ENCODE results near the gene TMEM232. TPM values are rescaled to one million over a fixed set of nuclear protein-coding genes. Genes with fewer than 3 reads are reported as not detected.

TMEM232 gene
- total and polyA plus RNA-seq, 12 donors: 0.26 to 4.4 (median 3.2) TPM

DNA sequence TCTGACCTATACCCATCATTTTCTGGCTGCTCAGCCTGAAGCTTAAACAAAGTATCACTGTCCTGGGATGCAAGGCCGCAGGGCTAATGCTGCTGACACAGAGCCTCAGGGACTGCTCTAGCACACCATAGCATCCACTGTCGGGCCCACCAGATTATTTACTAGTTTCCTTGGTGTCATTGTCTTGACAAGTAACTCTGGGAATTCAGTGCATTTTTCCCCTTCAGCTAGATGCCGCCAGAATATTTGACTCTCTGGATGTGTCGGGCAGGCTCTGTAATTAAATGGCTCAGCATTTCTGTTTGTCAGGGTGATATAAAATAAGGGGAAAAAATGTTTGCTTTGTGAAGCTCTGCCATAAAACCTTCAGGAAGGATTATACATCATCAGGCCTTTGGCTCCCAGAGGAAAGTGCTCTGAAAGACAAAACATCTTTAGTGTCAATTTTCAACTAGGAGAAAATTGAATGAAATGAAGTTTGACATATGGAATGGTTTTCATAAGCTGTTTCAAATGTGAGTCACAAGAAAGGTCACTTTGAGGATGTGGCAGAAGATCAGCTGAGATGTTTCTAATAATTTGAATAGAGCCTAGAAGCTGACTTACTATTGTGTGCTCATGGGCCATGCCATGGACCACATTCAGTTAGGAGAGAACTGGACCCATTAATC is 350.1 kb downstream of the TMEM232 start:
- no peak for DNase-seq
- WGBS, 2 donors: 88 to 89% methylated on average over 4 of the region's 4 CpGs
- TF ChIP-seq, protein P1, sequence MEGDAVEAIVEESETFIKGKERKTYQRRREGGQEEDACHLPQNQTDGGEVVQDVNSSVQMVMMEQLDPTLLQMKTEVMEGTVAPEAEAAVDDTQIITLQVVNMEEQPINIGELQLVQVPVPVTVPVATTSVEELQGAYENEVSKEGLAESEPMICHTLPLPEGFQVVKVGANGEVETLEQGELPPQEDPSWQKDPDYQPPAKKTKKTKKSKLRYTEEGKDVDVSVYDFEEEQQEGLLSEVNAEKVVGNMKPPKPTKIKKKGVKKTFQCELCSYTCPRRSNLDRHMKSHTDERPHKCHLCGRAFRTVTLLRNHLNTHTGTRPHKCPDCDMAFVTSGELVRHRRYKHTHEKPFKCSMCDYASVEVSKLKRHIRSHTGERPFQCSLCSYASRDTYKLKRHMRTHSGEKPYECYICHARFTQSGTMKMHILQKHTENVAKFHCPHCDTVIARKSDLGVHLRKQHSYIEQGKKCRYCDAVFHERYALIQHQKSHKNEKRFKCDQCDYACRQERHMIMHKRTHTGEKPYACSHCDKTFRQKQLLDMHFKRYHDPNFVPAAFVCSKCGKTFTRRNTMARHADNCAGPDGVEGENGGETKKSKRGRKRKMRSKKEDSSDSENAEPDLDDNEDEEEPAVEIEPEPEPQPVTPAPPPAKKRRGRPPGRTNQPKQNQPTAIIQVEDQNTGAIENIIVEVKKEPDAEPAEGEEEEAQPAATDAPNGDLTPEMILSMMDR (IDR thresholded peaks at IDR 0.05): no peak

DNA sequence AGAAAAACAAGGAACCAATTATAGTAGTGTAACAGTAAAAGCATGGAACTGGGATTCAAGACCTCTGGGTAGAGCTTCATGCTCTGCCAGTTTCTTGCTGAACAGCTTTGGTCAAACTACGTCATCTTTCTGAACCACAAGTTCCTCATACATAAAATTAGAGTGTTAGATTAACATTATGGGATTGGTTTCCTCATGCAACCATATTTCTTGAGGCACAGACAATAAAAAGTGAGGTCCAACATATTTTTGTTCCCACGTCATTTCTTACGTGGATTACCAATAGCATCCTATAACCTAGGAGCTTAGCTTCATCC is 354.8 kb downstream of the TMEM232 start:
- Histone ChIP-seq H3K27ac (no peak overlapping the region), H3K36me3 (no peaks in the 10 kb centered on the region), H3K4me3 (no peak overlapping the region), H3K27me3 (no peaks in the 10 kb centered on the region), H3K4me1 (no peaks in the 10 kb centered on the region), H3K9me3 (peaks cover 0 to 3% (median 0%) of the 10 kb centered on the region in 11 donors)
- no peak for DNase-seq
- TF ChIP-seq, protein P1 (IDR thresholded peaks at IDR 0.05): no peak
- intact Hi-C loops (cut with DNase I): no loop called here
- ATAC-seq: no peak
- WGBS, 2 donors: 90 to 92% methylated on average over 3 of the region's 3 CpGs

More for the DNA sequence above, 350.1 kb downstream of the TMEM232 start:
- no peaks in the 10 kb centered on the region for H3K9me3 ChIP-seq
- intact Hi-C loops (cut with DNase I): no loop called here
- no peak overlapping the region for H3K27ac ChIP-seq
- no peaks in the 10 kb centered on the region for H3K36me3 ChIP-seq
- ATAC-seq: no peak
- no peaks in the 10 kb centered on the region for H3K27me3 ChIP-seq
- H3K4me1 ChIP-seq: no peaks in the 10 kb centered on the region
- no peak overlapping the region for H3K4me3 ChIP-seq

DNA sequence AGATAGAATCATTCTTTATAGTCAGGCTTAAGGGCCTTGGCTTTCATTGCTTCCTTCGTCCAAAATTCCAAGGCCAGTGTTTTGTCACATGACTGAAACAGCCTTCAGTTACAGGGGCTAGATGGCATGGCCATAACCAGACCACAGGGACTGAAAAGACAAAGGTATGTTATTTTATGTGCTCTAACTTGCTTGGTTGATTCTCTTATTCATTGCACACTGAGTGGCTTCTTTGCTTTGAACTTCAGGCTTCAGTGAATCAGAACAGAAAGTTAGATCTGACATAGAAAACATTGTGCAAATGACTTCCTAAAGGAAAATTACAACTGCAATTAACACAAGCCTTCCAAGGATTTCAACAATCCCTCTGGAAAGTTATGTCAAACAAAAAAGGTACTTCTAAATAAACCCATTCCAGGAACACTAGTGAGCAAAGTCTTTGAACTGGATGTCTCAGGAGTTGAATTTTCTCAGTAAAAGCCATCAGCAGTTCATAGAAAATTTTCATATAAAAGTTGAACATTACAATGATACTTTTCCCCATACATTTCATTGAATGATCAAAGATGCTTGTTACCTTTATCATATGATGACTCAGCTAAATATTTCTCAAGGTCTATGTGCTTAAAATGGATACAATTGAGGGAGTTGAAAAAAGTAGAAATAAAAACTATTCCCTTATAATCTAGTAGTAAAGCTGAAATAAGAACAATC is 355.3 kb downstream of the TMEM232 start:
- Histone ChIP-seq H3K27me3 (no peaks in the 10 kb centered on the region), H3K4me3 (no peak overlapping the region), H3K27ac (no peak overlapping the region), H3K9me3 (peaks cover 0 to 3% (median 0%) of the 10 kb centered on the region in 11 donors), H3K4me1 (no peaks in the 10 kb centered on the region), H3K36me3 (no peaks in the 10 kb centered on the region)
- 52 to 57% methylated on average over 1 of the region's 1 CpG for WGBS, 2 donors
- DNase-seq (no peak), ATAC-seq (no peak)
- TF ChIP-seq, protein P1 (IDR thresholded peaks at IDR 0.05): no peak
- intact Hi-C loops (cut with DNase I): no loop called here

Small RNA genes lying within 50 kb of the gene (microRNA-seq; reads per million reads assigned to microRNA genes)
- gene MIR548F3: 0 reads per million in 2 donors

Other genes starting within 250 kb of the TMEM232 start
- 10 to 100 TPM; 54.1 to 69.3 (median 61.4) TPM for gene SLC25A46, start 12.3 kb upstream of the TMEM232 start, total RNA-seq
- 10 to 100 TPM; 10.5 to 21.8 TPM for gene SLC25A46, start 12.3 kb upstream of the TMEM232 start, polyA plus RNA-seq